Right hindlimb (tissue), 1 donor: ENCODE results near the gene JAM3.

Experiments used
- DNase-seq: peaks from one replicate; pipeline ENCODE4 v3.0.0-alpha.2; 2018

The JAM3 gene

DNA sequence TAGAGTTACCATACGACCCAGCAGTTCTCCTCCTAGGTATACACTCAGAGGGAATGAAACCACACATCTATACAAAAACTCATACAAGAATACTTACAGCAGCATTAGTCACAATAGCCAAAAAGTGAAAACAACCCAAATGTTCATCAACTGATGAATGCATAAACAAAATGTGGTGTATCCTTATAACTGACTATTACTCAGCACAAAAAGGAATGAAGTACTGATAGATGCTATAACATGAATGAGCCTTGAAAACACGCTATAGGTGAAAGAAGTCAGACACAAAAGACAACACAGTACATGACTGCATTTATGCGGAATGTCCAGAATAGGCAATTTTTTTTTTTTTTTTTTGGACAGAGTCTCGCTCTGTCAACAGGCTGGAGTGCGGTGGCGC, 131.8 kb downstream of the JAM3 start:
- no peak for DNase-seq
